GM12878 (cell line): Measurements from ENCODE around the gene CREB3. TPM values are rescaled to one million over a fixed set of nuclear protein-coding genes. Genes with fewer than 3 reads are reported as not detected.

ENCODE experiments used
- BMI1 ChIP-seq: fragments of 450-650 bp; IDR thresholded peaks from 2 replicates; pipeline ENCODE4 v1.6.1; 2016; ENCODE audit warnings: mild to moderate bottlenecking, moderate library complexity, borderline replicate concordance
- CBFB ChIP-seq: IDR thresholded peaks from 2 replicates; pipeline ENCODE4 v1.6.1; 2016; ENCODE audit warnings: antibody characterized with exemption, low read depth
- EGR1 ChIP-seq, 2 experiments: IDR thresholded peaks; 1 replicate in 1 of 2; 2 replicates in 1 of 2; pipeline ENCODE4 v1.6.1; 2011 to 2012; ENCODE audit warnings: low read depth in 2 of 2, low read length in 2 of 2, borderline replicate concordance in 1 of 2, mild to moderate bottlenecking in 1 of 2, moderate library complexity in 1 of 2
- ETV6 ChIP-seq, 2 experiments: fragments of 450-650 bp in 1 of 2; IDR thresholded peaks in 1 of 2; conservative IDR thresholded peaks in 1 of 2; 2 replicates each; pipeline ENCODE4 v1.6.1; 2014; ENCODE audit warnings: antibody characterized with exemption in 1 of 2, borderline replicate concordance in 1 of 2, low read depth in 1 of 2, mild to moderate bottlenecking in 1 of 2, moderate library complexity in 1 of 2
- IKZF2 ChIP-seq, 2 experiments: fragments of 450-650 bp; IDR thresholded peaks; 2 replicates each; pipeline ENCODE4 v1.6.1; 2017; ENCODE audit warnings: mild to moderate bottlenecking in 2 of 2, moderate library complexity in 2 of 2
- JUNB ChIP-seq: IDR thresholded peaks from 2 replicates; pipeline ENCODE4 v1.6.1; 2016; ENCODE audit warnings: antibody characterized with exemption, mild to moderate bottlenecking
- KDM1A ChIP-seq: fragments of 200-600 bp; sonication (generic); IDR thresholded peaks from 2 replicates; pipeline ENCODE4 v1.6.1; 2016; ENCODE audit warnings: borderline replicate concordance
- MEF2B ChIP-seq: fragments of 450-650 bp; IDR thresholded peaks from 2 replicates; pipeline ENCODE4 v1.6.1; 2018; ENCODE audit warnings: mild to moderate bottlenecking, moderate library complexity; ENCODE audit not compliant: partially characterized antibody, poor library complexity, severe bottlenecking
- MYB ChIP-seq: fragments of 150-350 bp; IDR thresholded peaks from 2 replicates; pipeline ENCODE4 v1.6.1; 2014; ENCODE audit warnings: mild to moderate bottlenecking, low read depth, low read length, borderline replicate concordance
- NRF1 ChIP-seq: conservative IDR thresholded peaks from 2 replicates; pipeline ENCODE4 v1.6.1; 2011; ENCODE audit warnings: mild to moderate bottlenecking, low read depth, low read length, improper control_type of control experiment
- POLR2AphosphoS2 ChIP-seq: IDR thresholded peaks from 2 replicates; pipeline ENCODE4 v1.6.1; 2011; ENCODE audit warnings: low read depth, mild to moderate bottlenecking, low read length, improper control_type of control experiment, moderate library complexity
- RAD21 ChIP-seq: IDR thresholded peaks from 2 replicates; pipeline ENCODE4 v1.6.1; 2011; ENCODE audit warnings: mild to moderate bottlenecking, low read depth, low read length, moderate library complexity; ENCODE audit not compliant: insufficient read depth
- RFX5 ChIP-seq: IDR thresholded peaks from 2 replicates; pipeline ENCODE4 v1.6.1; 2011; ENCODE audit warnings: low read depth, low read length, improper control_type of control experiment
- SP1 ChIP-seq: IDR thresholded peaks from one replicate; pipeline ENCODE4 v1.6.1; 2011; ENCODE audit warnings: low read depth, low read length
- YY1 ChIP-seq: IDR thresholded peaks from 2 replicates; pipeline ENCODE4 v1.6.1; 2011; ENCODE audit warnings: low read depth, mild to moderate bottlenecking, low read length
- ZBED1 ChIP-seq: IDR thresholded peaks from 2 replicates; pipeline ENCODE4 v1.6.1; 2016; ENCODE audit warnings: borderline replicate concordance
- ZSCAN29 ChIP-seq: fragments of 450-650 bp; IDR thresholded peaks from 2 replicates; pipeline ENCODE4 v1.6.1; 2017; ENCODE audit warnings: mild to moderate bottlenecking, moderate library complexity
- polyA plus RNA-seq, 11 experiments: library from polyadenylated mRNA; depleted of rRNA in 4 of 11; unstranded in 6 of 11; stranded (reverse) in 5 of 11; fragments of >200 nt; fragmentation: Nextera tagmentation in 4 of 11; fragmentation: Illumina TruSeq in 1 of 11; extraction: Ambion mirVana in 4 of 11; extraction: Trizol in 1 of 11; gene quantifications; 1 replicate in 1 of 11; 2 replicates in 10 of 11; pipeline versions ENCODE4 v1.2.1 to v1.2.3, GENCODE V29; 2011 to 2016; ENCODE audit warnings: inconsistent platforms in 2 of 11, missing spikeins in 2 of 11, low read depth in 1 of 11
- total RNA-seq, 4 experiments: library from RNA; depleted of rRNA in 3 of 4; stranded (reverse); fragments of >200 nt in 3 of 4; fragmentation: Illumina TruSeq in 1 of 4; extraction: Trizol in 1 of 4; gene quantifications; 2 replicates each; pipeline versions ENCODE4 v1.2.1 to v1.2.3, GENCODE V29; 2013 to 2021
- TF ChIP-seq, protein P1 (sequence below): fragments of 450-650 bp; formaldehyde crosslinking; IDR thresholded peaks from 2 replicates; pipeline ENCODE4 v1.5.0; 2022; ENCODE audit warnings: mild to moderate bottlenecking, missing genetic modification characterization
- TF ChIP-seq, protein P2 (sequence below): fragments of 450-650 bp; formaldehyde crosslinking; IDR thresholded peaks from 2 replicates; pipeline ENCODE4 v1.4.0; 2020; ENCODE audit warnings: mild to moderate bottlenecking, moderate library complexity
- TF ChIP-seq, protein P3 (sequence below): fragments of 450-650 bp; IDR thresholded peaks from 2 replicates; pipeline ENCODE4 v1.6.1; 2017; ENCODE audit warnings: low read depth, mild to moderate bottlenecking, moderate library complexity

Gene CREB3
- total and polyA plus RNA-seq, 10 of the 15 experiments (the other 5 are each of a cell fraction or from before 2014, with no cell fraction given) = 9.8 to 38.9 (median 19.8) TPM

GRCh38 chr9:35732185-35732799, at the start of gene CREB3, which contains the start of gene TLN1 (continued):
- TF ChIP-seq, protein P1, sequence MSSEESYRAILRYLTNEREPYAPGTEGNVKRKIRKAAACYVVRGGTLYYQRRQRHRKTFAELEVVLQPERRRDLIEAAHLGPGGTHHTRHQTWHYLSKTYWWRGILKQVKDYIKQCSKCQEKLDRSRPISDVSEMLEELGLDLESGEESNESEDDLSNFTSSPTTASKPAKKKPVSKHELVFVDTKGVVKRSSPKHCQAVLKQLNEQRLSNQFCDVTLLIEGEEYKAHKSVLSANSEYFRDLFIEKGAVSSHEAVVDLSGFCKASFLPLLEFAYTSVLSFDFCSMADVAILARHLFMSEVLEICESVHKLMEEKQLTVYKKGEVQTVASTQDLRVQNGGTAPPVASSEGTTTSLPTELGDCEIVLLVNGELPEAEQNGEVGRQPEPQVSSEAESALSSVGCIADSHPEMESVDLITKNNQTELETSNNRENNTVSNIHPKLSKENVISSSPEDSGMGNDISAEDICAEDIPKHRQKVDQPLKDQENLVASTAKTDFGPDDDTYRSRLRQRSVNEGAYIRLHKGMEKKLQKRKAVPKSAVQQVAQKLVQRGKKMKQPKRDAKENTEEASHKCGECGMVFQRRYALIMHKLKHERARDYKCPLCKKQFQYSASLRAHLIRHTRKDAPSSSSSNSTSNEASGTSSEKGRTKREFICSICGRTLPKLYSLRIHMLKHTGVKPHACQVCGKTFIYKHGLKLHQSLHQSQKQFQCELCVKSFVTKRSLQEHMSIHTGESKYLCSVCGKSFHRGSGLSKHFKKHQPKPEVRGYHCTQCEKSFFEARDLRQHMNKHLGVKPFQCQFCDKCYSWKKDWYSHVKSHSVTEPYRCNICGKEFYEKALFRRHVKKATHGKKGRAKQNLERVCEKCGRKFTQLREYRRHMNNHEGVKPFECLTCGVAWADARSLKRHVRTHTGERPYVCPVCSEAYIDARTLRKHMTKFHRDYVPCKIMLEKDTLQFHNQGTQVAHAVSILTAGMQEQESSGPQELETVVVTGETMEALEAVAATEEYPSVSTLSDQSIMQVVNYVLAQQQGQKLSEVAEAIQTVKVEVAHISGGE (CRISPR knock-in tag) = peak; percentile 62
- TF ChIP-seq RAD21 = no peak
- TF ChIP-seq MEF2B = peak; percentile 98
- TF ChIP-seq EGR1 (IDR thresholded peaks at IDR 0.05; ENCODE audit: borderline replicate concordance in 1 of 2, low read depth in 2 of 2, low read length in 2 of 2) = peak in 1 of 2 experiments; percentile 76; a peak in 2 of 3 replicates
- TF ChIP-seq MYB = no peak
- TF ChIP-seq POLR2AphosphoS2 = peak; percentile 53; the same call in 1 of the 2 replicates
- no peak for TF ChIP-seq KDM1A
- peak; percentile 54; the same call in 1 of the 2 replicates for TF ChIP-seq RFX5
- TF ChIP-seq YY1 = peak; percentile 75
- no peak for TF ChIP-seq CBFB
- TF ChIP-seq, protein P2, sequence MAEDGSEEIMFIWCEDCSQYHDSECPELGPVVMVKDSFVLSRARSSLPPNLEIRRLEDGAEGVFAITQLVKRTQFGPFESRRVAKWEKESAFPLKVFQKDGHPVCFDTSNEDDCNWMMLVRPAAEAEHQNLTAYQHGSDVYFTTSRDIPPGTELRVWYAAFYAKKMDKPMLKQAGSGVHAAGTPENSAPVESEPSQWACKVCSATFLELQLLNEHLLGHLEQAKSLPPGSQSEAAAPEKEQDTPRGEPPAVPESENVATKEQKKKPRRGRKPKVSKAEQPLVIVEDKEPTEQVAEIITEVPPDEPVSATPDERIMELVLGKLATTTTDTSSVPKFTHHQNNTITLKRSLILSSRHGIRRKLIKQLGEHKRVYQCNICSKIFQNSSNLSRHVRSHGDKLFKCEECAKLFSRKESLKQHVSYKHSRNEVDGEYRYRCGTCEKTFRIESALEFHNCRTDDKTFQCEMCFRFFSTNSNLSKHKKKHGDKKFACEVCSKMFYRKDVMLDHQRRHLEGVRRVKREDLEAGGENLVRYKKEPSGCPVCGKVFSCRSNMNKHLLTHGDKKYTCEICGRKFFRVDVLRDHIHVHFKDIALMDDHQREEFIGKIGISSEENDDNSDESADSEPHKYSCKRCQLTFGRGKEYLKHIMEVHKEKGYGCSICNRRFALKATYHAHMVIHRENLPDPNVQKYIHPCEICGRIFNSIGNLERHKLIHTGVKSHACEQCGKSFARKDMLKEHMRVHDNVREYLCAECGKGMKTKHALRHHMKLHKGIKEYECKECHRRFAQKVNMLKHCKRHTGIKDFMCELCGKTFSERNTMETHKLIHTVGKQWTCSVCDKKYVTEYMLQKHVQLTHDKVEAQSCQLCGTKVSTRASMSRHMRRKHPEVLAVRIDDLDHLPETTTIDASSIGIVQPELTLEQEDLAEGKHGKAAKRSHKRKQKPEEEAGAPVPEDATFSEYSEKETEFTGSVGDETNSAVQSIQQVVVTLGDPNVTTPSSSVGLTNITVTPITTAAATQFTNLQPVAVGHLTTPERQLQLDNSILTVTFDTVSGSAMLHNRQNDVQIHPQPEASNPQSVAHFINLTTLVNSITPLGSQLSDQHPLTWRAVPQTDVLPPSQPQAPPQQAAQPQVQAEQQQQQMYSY (CRISPR knock-in tag) = no peak
- peak; percentile 42; the same call in 1 of the 2 replicates for TF ChIP-seq ZSCAN29
- peak in 1 of 2 experiments; percentile 65; a peak in 1 of 4 replicates for TF ChIP-seq ETV6 (conservative IDR thresholded peaks at IDR 0.05 in 1 of 2, IDR thresholded peaks at IDR 0.05 in 1 of 2; ENCODE audit: borderline replicate concordance in 1 of 2, low read depth in 1 of 2)
- TF ChIP-seq SP1 = peak; percentile 57
- TF ChIP-seq NRF1 = no peak
- TF ChIP-seq IKZF2 (IDR thresholded peaks at IDR 0.05) = peak; percentile 46 to 53; a peak in 2 of 4 replicates
- no peak for TF ChIP-seq JUNB
- no peak for TF ChIP-seq BMI1
- TF ChIP-seq, protein P3, sequence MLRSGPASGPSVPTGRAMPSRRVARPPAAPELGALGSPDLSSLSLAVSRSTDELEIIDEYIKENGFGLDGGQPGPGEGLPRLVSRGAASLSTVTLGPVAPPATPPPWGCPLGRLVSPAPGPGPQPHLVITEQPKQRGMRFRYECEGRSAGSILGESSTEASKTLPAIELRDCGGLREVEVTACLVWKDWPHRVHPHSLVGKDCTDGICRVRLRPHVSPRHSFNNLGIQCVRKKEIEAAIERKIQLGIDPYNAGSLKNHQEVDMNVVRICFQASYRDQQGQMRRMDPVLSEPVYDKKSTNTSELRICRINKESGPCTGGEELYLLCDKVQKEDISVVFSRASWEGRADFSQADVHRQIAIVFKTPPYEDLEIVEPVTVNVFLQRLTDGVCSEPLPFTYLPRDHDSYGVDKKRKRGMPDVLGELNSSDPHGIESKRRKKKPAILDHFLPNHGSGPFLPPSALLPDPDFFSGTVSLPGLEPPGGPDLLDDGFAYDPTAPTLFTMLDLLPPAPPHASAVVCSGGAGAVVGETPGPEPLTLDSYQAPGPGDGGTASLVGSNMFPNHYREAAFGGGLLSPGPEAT = peak; percentile 84
- peak; percentile 31; the same call in 1 of the 2 replicates for TF ChIP-seq ZBED1
